NCI-H2227 treated with DMSO at 0.1 percent for 48 hours (cell line): ENCODE measurements around the gene RNF146.
"Not testable (repeated sequence)": the region's sequence is repeated elsewhere in the genome, so short reads cannot be mapped to it uniquely, and the experiment has no call there.

Experiments used
- DNase-seq: peaks from one replicate; lab custom pipeline; 2025; lab: John Stamatoyannopoulos, UW

Gene RNF146

GRCh38 chr6:127288705-127289104, 22.0 kb downstream of the RNF146 start:
- DNase-seq = no peak

GRCh38 chr6:127289934-127290333, 23.3 kb downstream of the RNF146 start:
- no peak for DNase-seq

DNA sequence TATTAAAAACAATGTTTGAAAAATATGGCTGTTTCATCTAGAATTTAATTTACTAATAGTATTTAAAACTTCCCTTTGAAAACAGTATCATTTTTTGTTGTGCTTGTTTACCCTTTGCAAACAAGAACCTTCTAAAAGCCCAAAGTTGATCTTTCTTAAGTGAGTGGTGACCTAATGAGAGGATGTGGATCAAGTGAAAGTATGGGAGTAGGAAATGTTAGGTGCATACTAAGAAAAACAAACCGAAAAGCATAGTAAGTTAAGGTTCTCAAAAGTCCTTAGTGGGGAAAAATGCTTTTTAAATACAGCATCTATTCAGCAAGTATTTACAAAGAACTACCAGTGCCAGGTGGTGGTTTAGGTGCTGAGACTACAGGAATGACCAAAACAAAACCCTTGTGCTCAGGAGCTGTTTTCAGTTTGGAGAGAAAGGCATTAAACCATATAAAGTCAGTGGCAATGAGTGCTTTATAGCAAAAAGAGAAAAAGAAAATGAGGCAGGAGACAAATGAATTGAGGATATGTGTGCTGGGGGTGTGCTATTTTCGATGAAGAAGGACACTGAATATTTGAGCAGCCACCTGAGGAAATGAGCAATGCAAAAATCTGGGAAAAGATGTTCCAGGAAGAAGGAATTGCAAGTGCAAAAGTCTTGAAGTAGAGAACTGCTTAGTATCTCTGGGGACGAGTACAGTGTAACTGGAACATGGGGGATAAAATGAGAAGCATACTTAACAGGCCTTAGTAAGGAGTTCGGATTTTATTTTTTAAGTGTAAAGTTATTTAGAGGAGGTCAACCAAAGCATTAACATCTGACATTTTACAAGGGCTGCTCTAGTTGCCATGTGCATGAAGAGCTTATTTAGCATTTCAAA, 24.0 kb downstream of the RNF146 start:
- no peak for DNase-seq

GRCh38 chr6:127291495-127291894, 24.8 kb downstream of the RNF146 start:
- no peak for DNase-seq

DNA sequence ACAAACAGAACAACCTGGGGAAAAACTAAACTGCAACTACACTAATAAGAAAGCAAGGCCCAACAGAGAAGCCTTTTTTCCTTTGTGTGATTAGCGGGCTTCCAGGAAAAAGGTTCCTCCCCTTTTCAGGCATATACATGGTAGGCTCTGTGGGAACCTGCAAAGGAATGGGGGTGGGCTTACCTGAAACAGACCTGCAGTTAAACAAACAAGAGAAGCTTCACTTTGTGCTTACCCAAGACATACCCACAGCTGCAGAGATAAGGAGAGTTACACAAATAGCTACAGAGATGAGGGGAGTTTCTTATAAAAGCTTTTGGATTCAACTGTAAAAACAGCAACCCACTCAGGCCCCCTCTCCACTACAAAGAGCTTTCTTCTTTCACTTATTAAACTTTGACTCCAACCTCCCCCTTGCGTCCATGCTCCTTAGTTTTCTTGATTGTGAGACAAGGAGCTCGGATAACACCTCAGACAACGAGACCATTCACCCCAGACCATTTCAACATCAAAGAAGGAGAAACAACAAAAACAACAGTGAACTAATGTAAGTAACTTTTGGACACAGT, 30.9 kb downstream of the RNF146 start:
- no peak for DNase-seq

GRCh38 chr6:127298475-127298874, 31.8 kb downstream of the RNF146 start:
- no peak for DNase-seq

DNA sequence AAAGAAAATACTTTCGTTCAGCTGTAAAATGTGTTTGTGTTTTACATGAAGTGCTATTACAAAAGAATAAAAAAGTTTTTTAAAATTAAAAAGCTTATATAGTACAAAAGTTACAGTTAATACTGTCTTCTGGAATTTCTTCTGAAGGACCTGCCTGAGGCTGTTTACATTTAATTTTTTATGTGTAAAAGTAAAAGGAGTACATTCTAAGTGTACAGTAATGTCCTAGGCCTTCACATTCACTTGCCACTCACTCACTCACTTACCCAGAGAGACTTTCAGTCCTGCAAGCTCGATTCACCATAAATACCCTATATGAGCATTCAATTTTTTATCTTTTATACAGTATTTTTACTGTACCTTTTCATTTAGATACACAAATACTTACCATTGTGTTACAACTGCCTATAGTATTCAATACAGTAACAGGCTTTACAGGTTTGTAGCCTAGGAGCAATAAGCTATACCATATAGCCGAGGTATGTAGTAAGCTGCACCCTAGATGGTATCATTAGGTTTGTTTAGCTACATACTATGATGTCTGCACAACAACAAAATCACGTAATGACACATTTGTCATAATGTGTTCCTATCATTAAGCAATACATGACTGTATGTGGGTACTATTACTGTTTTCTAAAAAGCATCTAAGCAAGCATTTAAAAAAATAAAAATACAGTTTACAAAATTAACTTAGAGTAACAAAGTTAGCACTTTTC, 33.0 kb downstream of the RNF146 start:
- no peak for DNase-seq

GRCh38 chr6:127300411-127300810, 33.7 kb downstream of the RNF146 start:
- DNase-seq = no peak

GRCh38 chr6:127301199-127301700, 34.6 kb downstream of the RNF146 start:
- no peak for DNase-seq

- peak; percentile 4 for DNase-seq
Observed at GRCh38 chr6:127302728-127303660, 36.3 kb downstream of the RNF146 start.

- no peak for DNase-seq
Observed at GRCh38 chr6:127303917-127304316, 37.3 kb downstream of the RNF146 start.

GRCh38 chr6:127305741-127306140, 39.1 kb downstream of the RNF146 start:
- DNase-seq = no peak

DNA sequence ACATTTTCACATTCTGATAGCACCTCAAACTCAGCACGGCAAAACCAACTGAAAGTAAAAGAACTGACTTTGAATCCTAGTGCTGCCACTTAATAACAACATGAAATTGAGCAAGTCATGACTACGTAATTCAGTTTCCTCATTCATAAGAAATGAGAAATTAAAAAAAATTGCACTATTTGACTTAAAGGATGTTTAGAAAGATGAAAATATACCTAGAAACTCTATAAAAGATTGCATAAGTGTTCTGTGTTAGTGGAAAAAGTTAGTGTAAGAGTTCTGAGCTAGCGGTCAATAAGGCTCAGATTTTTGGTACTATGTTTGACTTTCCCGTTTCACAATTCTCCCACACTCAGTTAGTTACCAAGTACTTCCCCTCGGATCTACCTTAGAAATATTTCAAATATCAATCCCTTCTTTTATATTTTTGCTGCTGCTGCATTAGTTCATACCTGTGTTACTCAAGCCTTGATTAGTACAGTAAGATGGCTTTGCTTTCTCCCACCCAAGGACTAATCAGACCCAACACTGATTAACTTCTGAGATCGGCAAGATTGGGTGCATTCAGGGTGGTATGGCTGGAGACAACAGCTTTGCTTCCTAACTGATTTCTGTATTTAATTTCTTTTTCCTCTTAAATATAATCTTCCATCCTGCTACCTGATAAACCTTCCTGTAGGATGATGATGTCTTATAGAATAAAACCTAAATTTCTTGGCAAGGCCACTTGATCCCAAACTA, 50.9 kb downstream of the RNF146 start:
- no peak for DNase-seq

- DNase-seq = no peak
Observed at GRCh38 chr6:127319686-127320085, 53.0 kb downstream of the RNF146 start.

- no peak for DNase-seq
Observed at GRCh38 chr6:127328043-127328609, 61.5 kb downstream of the RNF146 start.

DNA sequence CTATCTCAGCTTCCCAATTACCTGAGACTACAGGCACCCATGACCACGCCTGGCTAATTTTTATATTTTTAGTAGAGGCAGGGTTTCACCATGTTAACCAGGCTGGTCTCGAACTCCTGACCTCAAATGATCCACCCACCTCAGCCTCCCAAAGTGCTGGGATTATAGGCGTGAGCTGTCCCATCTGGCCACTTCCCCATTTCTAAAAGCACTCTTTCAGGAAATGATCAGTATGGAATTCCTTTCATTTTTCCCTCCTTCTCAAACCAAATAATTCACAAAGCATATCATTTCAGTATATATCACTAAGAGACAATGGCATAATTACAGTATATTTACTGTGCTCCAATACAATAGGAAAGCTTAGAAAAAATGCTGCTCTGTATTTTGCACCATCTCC, 64.6 kb downstream of the RNF146 start:
- DNase-seq = not testable (repeated sequence)

GRCh38 chr6:127332383-127332961, 65.8 kb downstream of the RNF146 start:
- DNase-seq = no peak
